Kidney (tissue), 14 donors: ENCODE data around the gene RNF113B. TPM values are rescaled to one million over a fixed set of nuclear protein-coding genes. Genes with fewer than 3 reads are reported as not detected.
A peak's percentile ranks its signal among the peaks of the same experiment; 100 is the strongest.

Source experiments
- DNase-seq, 5 donors: peaks; one replicate each; pipeline ENCODE4 v3.0.0-alpha.2; 2013 to 2020
- FAIRE-seq: peaks from 2 replicates; lab custom pipeline; 2012; peaks lifted over from hg19 to GRCh38; lab: Jason Lieb, UNC
- H3K27ac ChIP-seq, 2 donors: one replicate each; pipeline ENCODE4 v1.7.0; 2013; ENCODE audit warnings: low read depth in 2 of 2, low read length in 2 of 2, inconsistent platforms in 1 of 2
- H3K27me3 ChIP-seq: one replicate; pipeline ENCODE4 v1.7.1; 2013; ENCODE audit warnings: low read length, inconsistent platforms; ENCODE audit not compliant: control insufficient read depth, insufficient read depth
- H3K36me3 ChIP-seq, 3 donors: one replicate each; pipeline versions ENCODE4 v1.7.0 to v1.7.1; 2013; ENCODE audit warnings: low read length in 3 of 3, control low read depth in 1 of 3, inconsistent platforms in 1 of 3; ENCODE audit not compliant: insufficient read depth in 3 of 3, control insufficient read depth in 2 of 3
- H3K4me1 ChIP-seq, 3 donors: one replicate each; pipeline versions ENCODE4 v1.7.0 to v1.7.1; 2013; ENCODE audit warnings: low read length in 3 of 3, inconsistent platforms in 1 of 3, low read depth in 1 of 3; ENCODE audit not compliant: control insufficient read depth in 2 of 3, insufficient read depth in 2 of 3
- H3K4me3 ChIP-seq, 3 donors: one replicate each; pipeline versions ENCODE4 v1.7.0 to v1.8.1; 2013; ENCODE audit warnings: low read length in 3 of 3, control low read depth in 1 of 3, inconsistent platforms in 1 of 3
- H3K9ac ChIP-seq, 3 donors: one replicate each; pipeline versions ENCODE4 v1.7.0 to v1.7.1; 2013; ENCODE audit warnings: low read length in 3 of 3, control low read depth in 1 of 3, inconsistent platforms in 1 of 3
- H3K9me3 ChIP-seq, 3 donors: one replicate each; pipeline versions ENCODE4 v1.7.0 to v1.7.1; 2013; ENCODE audit warnings: low read length in 3 of 3, control low read depth in 1 of 3, inconsistent platforms in 1 of 3; ENCODE audit not compliant: control insufficient read depth in 2 of 3, insufficient read depth in 1 of 3
- CTCF ChIP-seq: IDR thresholded peaks from 3 replicates; pipeline ENCODE4 v1.5.1; 2012; ENCODE audit warnings: mild to moderate bottlenecking, moderate library complexity, borderline replicate concordance; ENCODE audit not compliant: insufficient read depth; ENCODE audit errors: extremely low read depth
- intact Hi-C: fragments of 100-400 bp; cut with DNase I; formaldehyde crosslinking; loops from one replicate; pipeline ENCODE4 v1.11.1; 2022
- polyA plus RNA-seq: library from polyadenylated mRNA; stranded (reverse); fragments of 350-450 nt; fragmentation: Illumina TruSeq; extraction: RNeasy Lipid Tissue Mini Kit (QIAGEN cat#74804); gene quantifications from one replicate; pipeline ENCODE4 v1.2.3, GENCODE V29; 2014; ENCODE audit warnings: low read depth, low replicate concordance; ENCODE audit not compliant: insufficient read depth
- total RNA-seq: library from RNA; stranded (reverse); fragmentation: NEBNext Ultra II Directional; extraction: Animal tissue kit (Norgen Biotek cat#: 25700); gene quantifications from one replicate; pipeline ENCODE4 v1.2.1, GENCODE V29; 2021
- donor health status: control.
- donor health status: control.
- donor health status: control.
- donor health status: control.
- donor health status: control.
- donor health status: DM: yes; HTN: yes; CAD: no.
- donor health status: Normal renal cell carcinoma (clear cell type).

The RNF113B gene
- total and polyA plus RNA-seq, 2 donors from 2014 or later = not detected

- intact Hi-C loops = no loop called here
- no peaks in the 10 kb centered on the region for H3K9me3 ChIP-seq
- H3K36me3 ChIP-seq = no peaks in the 10 kb centered on the region
- DNase-seq = no peak
- peak overlapping the region; percentile 52 to 55 for H3K27ac ChIP-seq
- H3K4me1 ChIP-seq = peaks cover 2 to 59% (median 22%) of the 10 kb centered on the region in 3 donors
- H3K27me3 ChIP-seq = no peaks in the 10 kb centered on the region
- peak overlapping the region in 1 of 3 donors; percentile 23 for H3K9ac ChIP-seq
- TF ChIP-seq CTCF = no peak
- peak overlapping the region in 2 of 3 donors; percentile 12 to 37 for H3K4me3 ChIP-seq
- FAIRE-seq = no peak
Observed at GRCh38 chr13:98190889-98191444, 13.9 kb upstream of the RNF113B start.

- peaks cover 2 to 54% (median 22%) of the 10 kb centered on the region in 3 donors for H3K4me1 ChIP-seq
- TF ChIP-seq CTCF = peak; percentile 7
- H3K4me3 ChIP-seq = peak overlapping the region in 1 of 3 donors; percentile 15
- H3K27me3 ChIP-seq = no peaks in the 10 kb centered on the region
- H3K36me3 ChIP-seq = no peaks in the 10 kb centered on the region
- H3K9me3 ChIP-seq = no peaks in the 10 kb centered on the region
- FAIRE-seq (peak; percentile 84), DNase-seq (peak in 2 of 5 donors; percentile 72 to 78)
- intact Hi-C loops = no loop called here
- H3K27ac ChIP-seq = no peak overlapping the region
- H3K9ac ChIP-seq = peak overlapping the region in 1 of 3 donors; percentile 55
Observed at GRCh38 chr13:98189841-98190505, 12.9 kb upstream of the RNF113B start.

GRCh38 chr13:98188544-98189166, 11.6 kb upstream of the RNF113B start:
- H3K4me3 ChIP-seq = no peak overlapping the region
- no peaks in the 10 kb centered on the region for H3K27me3 ChIP-seq
- peaks cover 2 to 58% (median 27%) of the 10 kb centered on the region in 3 donors for H3K4me1 ChIP-seq
- intact Hi-C loops = no loop called here
- no peak overlapping the region for H3K9ac ChIP-seq
- TF ChIP-seq CTCF = no peak
- no peak for DNase-seq
- no peak for FAIRE-seq
- H3K9me3 ChIP-seq = no peaks in the 10 kb centered on the region
- H3K27ac ChIP-seq = peak overlapping the region; percentile 69 to 70
- H3K36me3 ChIP-seq = no peaks in the 10 kb centered on the region
